ENCODE results near the gene ZNF346.
"Not testable (repeated sequence)": the region's sequence is repeated elsewhere in the genome, so short reads cannot be mapped to it uniquely, and the experiment has no call there.

ZNF346 gene

GRCh38 chr5:176985516-176985915 lies 37.0 kb upstream of the ZNF346 start:
- Histone ChIP-seq H3K4me2 (no peak overlapping the region), H3K4me3 (IDR thresholded peaks at IDR 0.05; ENCODE audit: insufficient read depth, low read depth, low read length) (no peak overlapping the region), H3K79me2 (ENCODE audit: insufficient read depth, low read depth) (peaks cover 50% of the 10 kb centered on the region; the same call in 1 of the 2 replicates), H3K27ac (no peak overlapping the region), H3K36me3 (ENCODE audit: insufficient read depth) (no peaks in the 10 kb centered on the region), H3K9ac (no peak overlapping the region), H3K4me1 (ENCODE audit: low read depth, poor library complexity, severe bottlenecking) (peaks cover 5% of the 10 kb centered on the region), H2AFZ (ENCODE audit: low read depth) (no peak overlapping the region), H4K20me1 (ENCODE audit: insufficient read depth) (no peaks in the 10 kb centered on the region), H3K27me3 (ENCODE audit: insufficient read depth, low read depth) (no peaks in the 10 kb centered on the region)
- no peak for TF ChIP-seq CTCF (conservative IDR thresholded peaks at IDR 0.05; ENCODE audit: low read depth, low read length)

DNA sequence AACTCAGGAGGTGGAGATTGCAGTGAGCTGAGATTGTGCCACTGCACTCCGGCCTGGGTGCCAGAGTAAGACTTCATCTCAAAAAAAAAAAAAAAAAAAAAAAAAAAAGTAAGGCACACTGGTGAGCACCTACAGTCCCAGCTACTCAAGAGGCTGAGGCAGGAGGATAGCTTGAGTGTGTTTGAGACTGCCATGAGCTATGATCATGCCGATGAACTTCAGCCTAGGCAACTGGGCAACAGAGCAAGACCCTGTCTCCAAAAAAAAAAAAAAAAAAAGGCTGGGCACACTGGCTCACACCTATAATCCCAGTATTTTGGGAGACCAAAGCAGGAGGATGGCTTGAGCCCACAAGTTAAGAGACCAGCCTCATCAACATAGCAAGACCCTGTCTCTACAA lies 36.2 kb upstream of the ZNF346 start:
- Histone ChIP-seq H3K27me3 (ENCODE audit: insufficient read depth, low read depth) (no peaks in the 10 kb centered on the region), H2AFZ (ENCODE audit: low read depth) (no peak overlapping the region), H3K27ac (no peak overlapping the region), H4K20me1 (ENCODE audit: insufficient read depth) (no peaks in the 10 kb centered on the region), H3K4me2 (no peak overlapping the region), H3K79me2 (ENCODE audit: insufficient read depth, low read depth) (peaks cover 57% of the 10 kb centered on the region; the same call in 1 of the 2 replicates), H3K4me1 (ENCODE audit: low read depth, poor library complexity, severe bottlenecking) (peaks cover 5% of the 10 kb centered on the region), H3K36me3 (ENCODE audit: insufficient read depth) (no peaks in the 10 kb centered on the region), H3K9ac (no peak overlapping the region), H3K4me3 (IDR thresholded peaks at IDR 0.05; ENCODE audit: insufficient read depth, low read depth, low read length) (no peak overlapping the region)
- TF ChIP-seq CTCF (conservative IDR thresholded peaks at IDR 0.05; ENCODE audit: low read depth, low read length), result no peak

GRCh38 chr5:176987583-176987982 lies 34.9 kb upstream of the ZNF346 start:
- Histone ChIP-seq H3K27ac (no peak overlapping the region), H2AFZ (ENCODE audit: low read depth) (no peak overlapping the region), H3K4me2 (no peak overlapping the region)

DNA sequence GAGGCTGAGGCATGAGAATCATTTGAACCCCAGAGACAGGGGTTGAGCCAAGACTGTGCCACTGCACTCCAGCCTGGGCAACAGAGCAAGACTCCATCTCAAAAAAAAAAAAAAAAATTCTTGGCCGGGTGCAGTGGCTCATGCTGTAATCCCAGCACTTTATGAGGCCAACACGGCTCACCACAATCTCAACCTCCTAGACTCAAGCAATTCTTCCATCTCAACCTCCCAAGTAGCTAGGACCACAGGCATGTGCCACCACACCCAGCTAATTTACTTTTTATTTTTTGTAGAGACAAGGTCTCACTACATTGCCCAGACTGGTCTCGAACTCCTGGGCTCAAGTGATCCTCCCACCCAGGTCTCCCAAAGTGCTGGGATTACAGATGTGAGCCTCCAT lies 29.4 kb upstream of the ZNF346 start:
- H2AFZ ChIP-seq (ENCODE audit: low read depth); H3K36me3 ChIP-seq (ENCODE audit: insufficient read depth); H3K27ac ChIP-seq; H3K9ac ChIP-seq; H3K27me3 ChIP-seq (ENCODE audit: insufficient read depth, low read depth); H3K4me2 ChIP-seq; H4K20me1 ChIP-seq (ENCODE audit: insufficient read depth); H3K4me3 ChIP-seq (IDR thresholded peaks at IDR 0.05; ENCODE audit: insufficient read depth, low read depth, low read length): not testable (repeated sequence)
- peaks cover 94% of the 10 kb centered on the region; the same call in 1 of the 2 replicates for H3K79me2 ChIP-seq (ENCODE audit: insufficient read depth, low read depth)
- H3K4me1 ChIP-seq (ENCODE audit: low read depth, poor library complexity, severe bottlenecking), result peaks cover 10% of the 10 kb centered on the region

More at GRCh38 chr5:176987583-176987982, 34.9 kb upstream of the ZNF346 start:
- Histone ChIP-seq H3K4me3 (IDR thresholded peaks at IDR 0.05; ENCODE audit: insufficient read depth, low read depth, low read length) (no peak overlapping the region), H3K4me1 (ENCODE audit: low read depth, poor library complexity, severe bottlenecking) (peaks cover 5% of the 10 kb centered on the region), H4K20me1 (ENCODE audit: insufficient read depth) (no peaks in the 10 kb centered on the region), H3K9ac (no peak overlapping the region), H3K79me2 (ENCODE audit: insufficient read depth, low read depth) (peaks cover 70% of the 10 kb centered on the region; the same call in 1 of the 2 replicates), H3K27me3 (ENCODE audit: insufficient read depth, low read depth) (no peaks in the 10 kb centered on the region), H3K36me3 (ENCODE audit: insufficient read depth) (no peaks in the 10 kb centered on the region)
- TF ChIP-seq CTCF (conservative IDR thresholded peaks at IDR 0.05; ENCODE audit: low read depth, low read length), result no peak

DNA sequence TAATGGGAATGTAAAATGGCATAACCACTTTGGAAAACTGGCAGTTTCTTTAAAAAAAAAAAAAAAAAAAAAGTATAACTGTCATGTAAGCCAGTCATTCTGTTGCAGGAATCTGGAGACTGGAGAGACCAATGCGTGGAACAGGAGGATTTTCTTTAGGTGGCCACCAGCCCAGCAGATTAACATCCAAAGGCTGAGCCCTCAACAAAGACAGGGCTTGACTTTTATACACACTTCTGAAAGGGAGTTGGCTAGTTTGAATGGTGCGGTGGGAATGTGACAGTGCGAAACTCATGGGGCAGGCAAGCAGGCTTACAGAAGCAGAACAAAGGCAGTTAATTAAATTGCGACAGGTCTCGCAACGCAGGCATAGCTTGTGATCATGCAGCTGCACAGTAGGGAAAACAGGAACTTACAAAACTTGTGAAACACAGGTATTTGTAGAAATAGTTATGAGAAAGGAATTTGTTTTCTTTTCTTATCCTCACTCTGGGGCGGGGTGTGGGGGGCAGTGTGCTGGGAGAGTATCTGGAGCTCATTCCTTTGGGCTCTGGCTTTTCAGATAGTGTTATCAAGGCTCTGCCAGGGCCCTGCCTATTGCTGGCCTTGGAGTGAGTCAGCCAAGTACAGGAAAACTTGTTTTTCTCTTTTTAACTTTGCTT lies 27.9 kb upstream of the ZNF346 start:
- no peak overlapping the region for H3K9ac ChIP-seq
- H3K4me2 ChIP-seq, result no peak overlapping the region
- peaks cover 92% of the 10 kb centered on the region; the same call in 1 of the 2 replicates for H3K79me2 ChIP-seq (ENCODE audit: insufficient read depth, low read depth)
- no peak overlapping the region for H3K4me3 ChIP-seq (IDR thresholded peaks at IDR 0.05; ENCODE audit: insufficient read depth, low read depth, low read length)
- no peak overlapping the region for H3K27ac ChIP-seq
- H4K20me1 ChIP-seq (ENCODE audit: insufficient read depth), result no peaks in the 10 kb centered on the region; the same call in 1 of the 2 replicates
- no peaks in the 10 kb centered on the region for H3K27me3 ChIP-seq (ENCODE audit: insufficient read depth, low read depth)
- no peak overlapping the region for H2AFZ ChIP-seq (ENCODE audit: low read depth)
- H3K36me3 ChIP-seq (ENCODE audit: insufficient read depth), result no peaks in the 10 kb centered on the region
- H3K4me1 ChIP-seq (ENCODE audit: low read depth, poor library complexity, severe bottlenecking), result peaks cover 10% of the 10 kb centered on the region
- no peak for TF ChIP-seq CTCF (conservative IDR thresholded peaks at IDR 0.05; ENCODE audit: low read depth, low read length)

All from KMS-11 (cell line).